ENCODE data around the gene CDKN2D. TPM values are rescaled to one million over a fixed set of nuclear protein-coding genes. Genes with fewer than 3 reads are reported as not detected.
"Not testable (repeated sequence)": the region's sequence is repeated elsewhere in the genome, so short reads cannot be mapped to it uniquely, and the experiment has no call there.

Gene CDKN2D
- total RNA-seq, 1 experiment from 2014 or later, result 2.3 TPM

- H3K4me1 ChIP-seq (ENCODE audit: low read length), result peaks cover 19% of the 10 kb centered on the region
- H3K36me3 ChIP-seq (ENCODE audit: insufficient read depth, low read length), result peaks cover 10% of the 10 kb centered on the region; the same call in 1 of the 2 replicates
- DNase-seq, result peak; percentile 66
- H3K9ac ChIP-seq (ENCODE audit: low read length), result peak overlapping the region; percentile 87
- H3K4me3 ChIP-seq (ENCODE audit: low read length), result peak overlapping the region; percentile 83
- H3K9me3 ChIP-seq (ENCODE audit: low read length), result no peaks in the 10 kb centered on the region
- no peaks in the 10 kb centered on the region for H3K27me3 ChIP-seq (ENCODE audit: low read length)
- H2AFZ ChIP-seq (ENCODE audit: low read length), result peak overlapping the region; percentile 21
- peaks cover 15% of the 10 kb centered on the region for H3K79me2 ChIP-seq (ENCODE audit: low read length)
- no peaks in the 10 kb centered on the region for H4K20me1 ChIP-seq (ENCODE audit: insufficient read depth, low read depth, low read length)
- no peak overlapping the region for H3K27ac ChIP-seq (ENCODE audit: low read length)
- peak overlapping the region; percentile 67 for H3K4me2 ChIP-seq (ENCODE audit: low read depth, low read length, poor library complexity, severe bottlenecking)
- H3K9me2 ChIP-seq (replicated peaks; ENCODE audit: insufficient read depth, low read length), result no peaks in the 10 kb centered on the region
These were observed 24.5 kb downstream of the CDKN2D start for GRCh38 chr19:10544242-10544752.

DNA sequence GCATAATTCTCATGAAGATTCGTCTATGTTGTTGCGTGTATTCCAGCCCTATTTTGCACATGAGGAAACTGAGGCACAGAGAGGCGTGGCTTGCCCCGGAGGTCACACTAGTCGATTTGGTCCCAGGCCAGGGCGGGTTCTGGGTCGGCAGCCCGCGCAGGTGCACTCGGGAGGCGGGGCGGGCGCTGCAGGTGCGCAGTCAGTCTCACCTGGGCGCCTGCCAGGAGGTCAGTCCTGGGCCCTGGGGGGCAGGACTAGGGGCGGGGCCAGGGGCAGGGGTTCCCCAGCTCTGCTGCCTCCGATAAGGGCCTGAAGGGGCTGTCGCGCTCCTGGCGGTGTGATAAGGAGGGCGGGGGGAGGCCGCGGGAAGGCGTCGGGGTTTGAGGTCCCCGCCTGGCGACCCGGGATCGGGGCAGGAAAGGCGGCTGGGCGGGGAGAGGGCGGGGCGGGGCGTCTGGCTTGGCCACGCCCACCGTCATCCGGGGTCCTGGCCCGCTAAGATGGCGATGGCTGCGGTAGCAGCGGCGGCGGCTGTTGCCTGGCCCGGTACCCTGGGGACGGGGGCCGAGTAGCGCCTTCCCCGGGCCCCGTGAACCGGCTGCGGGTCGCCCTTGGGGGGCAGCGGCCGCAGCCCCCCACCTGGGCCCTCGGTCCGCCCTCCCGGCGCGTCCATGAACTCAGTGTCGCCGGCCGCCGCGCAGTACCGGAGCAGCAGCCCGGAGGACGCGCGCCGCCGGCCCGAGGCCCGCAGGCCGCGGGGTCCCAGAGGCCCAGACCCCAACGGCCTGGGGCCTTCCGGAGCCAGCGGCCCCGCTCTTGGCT is 25.1 kb downstream of the CDKN2D start, which contains the start of gene ATG4D:
ATG4D (plus strand) TSS at position 485 of the 822 bp plus-strand sequence; CDS start at position 672, 187 bp downstream.
- H2AFZ ChIP-seq (ENCODE audit: low read length), result peak within 1 kb of the TSS; percentile 21

GRCh38 chr19:10543059-10543419 is 25.7 kb downstream of the CDKN2D start:
- Histone ChIP-seq H3K4me3 (ENCODE audit: low read length) (peak overlapping the region; percentile 83; the same call in 1 of the 2 replicates), H3K27ac (ENCODE audit: low read length) (no peak overlapping the region), H3K79me2 (ENCODE audit: low read length) (peaks cover 15% of the 10 kb centered on the region), H3K27me3 (ENCODE audit: low read length) (no peaks in the 10 kb centered on the region), H3K4me2 (ENCODE audit: low read depth, low read length, poor library complexity, severe bottlenecking) (peak overlapping the region; percentile 67), H4K20me1 (ENCODE audit: insufficient read depth, low read depth, low read length) (no peaks in the 10 kb centered on the region), H3K9me2 (replicated peaks; ENCODE audit: insufficient read depth, low read length) (no peaks in the 10 kb centered on the region), H3K9ac (ENCODE audit: low read length) (peak overlapping the region; percentile 87; the same call in 1 of the 2 replicates), H3K4me1 (ENCODE audit: low read length) (peaks cover 19% of the 10 kb centered on the region), H2AFZ (ENCODE audit: low read length) (no peak overlapping the region), H3K9me3 (ENCODE audit: low read length) (no peaks in the 10 kb centered on the region), H3K36me3 (ENCODE audit: insufficient read depth, low read length) (0 out of 2 replicates have a peak, but pooled peaks cover 3% of the 10 kb centered on the region)
- no peak for DNase-seq

More for the DNA sequence above, 25.1 kb downstream of the CDKN2D start, which contains the start of gene ATG4D:
- H3K9me3 ChIP-seq (ENCODE audit: low read length), result no peaks in the 10 kb centered on the region
- peak within 1 kb of the TSS; percentile 83 for H3K4me3 ChIP-seq (ENCODE audit: low read length)
- H3K4me1 ChIP-seq (ENCODE audit: low read length), result peaks cover 19% of the 10 kb centered on the region
- H3K79me2 ChIP-seq (ENCODE audit: low read length), result peaks cover 15% of the 10 kb centered on the region
- H3K36me3 ChIP-seq (ENCODE audit: insufficient read depth, low read length), result peaks cover 6% of the 10 kb centered on the region; the same call in 1 of the 2 replicates
- no peaks in the 10 kb centered on the region for H3K27me3 ChIP-seq (ENCODE audit: low read length)
- peak; percentile 92 for DNase-seq
- H3K4me2 ChIP-seq (ENCODE audit: low read depth, low read length, poor library complexity, severe bottlenecking), result peak within 1 kb of the TSS; percentile 67
- H4K20me1 ChIP-seq (ENCODE audit: insufficient read depth, low read depth, low read length), result no peaks in the 10 kb centered on the region
- H3K27ac ChIP-seq (ENCODE audit: low read length), result no peak within 1 kb of the TSS
- H3K9me2 ChIP-seq (replicated peaks; ENCODE audit: insufficient read depth, low read length), result no peaks in the 10 kb centered on the region
- H3K9ac ChIP-seq (ENCODE audit: low read length), result peak within 1 kb of the TSS; percentile 87

DNA sequence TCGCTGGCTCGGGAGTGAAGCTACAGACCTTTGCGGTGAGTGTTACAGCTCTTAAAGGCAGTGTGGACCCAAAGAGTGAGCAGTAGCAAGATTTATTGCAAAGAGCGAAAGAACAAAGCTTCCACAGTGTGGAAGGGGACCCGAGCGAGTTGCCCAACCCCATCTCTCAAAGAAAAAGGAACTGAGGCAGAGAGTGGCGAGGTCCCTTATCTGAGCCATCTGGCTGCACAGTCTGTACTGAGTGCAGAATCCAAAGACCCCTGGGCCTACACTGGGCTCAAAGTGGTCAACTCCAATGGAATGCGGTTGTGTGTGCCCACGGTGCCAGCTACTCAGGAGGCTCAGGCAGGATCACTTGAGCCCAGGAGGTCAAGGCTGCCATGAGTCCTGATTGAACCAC is 29.8 kb downstream of the CDKN2D start:
- not testable (repeated sequence) for H3K79me2 ChIP-seq (ENCODE audit: low read length); H3K9me3 ChIP-seq (ENCODE audit: low read length); H3K27me3 ChIP-seq (ENCODE audit: low read length); H3K4me3 ChIP-seq (ENCODE audit: low read length); H3K27ac ChIP-seq (ENCODE audit: low read length); H3K9ac ChIP-seq (ENCODE audit: low read length); H4K20me1 ChIP-seq (ENCODE audit: insufficient read depth, low read depth, low read length); H3K4me2 ChIP-seq (ENCODE audit: low read depth, low read length, poor library complexity, severe bottlenecking); H3K9me2 ChIP-seq (replicated peaks; ENCODE audit: insufficient read depth, low read length); H3K36me3 ChIP-seq (ENCODE audit: insufficient read depth, low read length); H2AFZ ChIP-seq (ENCODE audit: low read length)
- DNase-seq, result peak; percentile 31
- peaks cover 12% of the 10 kb centered on the region for H3K4me1 ChIP-seq (ENCODE audit: low read length)

GRCh38 chr19:10538204-10538983 is 30.4 kb downstream of the CDKN2D start:
- H3K9me2 ChIP-seq (replicated peaks; ENCODE audit: insufficient read depth, low read length), result no peaks in the 10 kb centered on the region
- H3K9me3 ChIP-seq (ENCODE audit: low read length), result no peaks in the 10 kb centered on the region
- no peaks in the 10 kb centered on the region for H3K27me3 ChIP-seq (ENCODE audit: low read length)
- H3K27ac ChIP-seq (ENCODE audit: low read length), result no peak overlapping the region
- no peak overlapping the region for H2AFZ ChIP-seq (ENCODE audit: low read length)
- peak; percentile 36 for DNase-seq
- no peak overlapping the region for H3K4me2 ChIP-seq (ENCODE audit: low read depth, low read length, poor library complexity, severe bottlenecking)
- H3K36me3 ChIP-seq (ENCODE audit: insufficient read depth, low read length), result no peaks in the 10 kb centered on the region
- no peak overlapping the region for H3K9ac ChIP-seq (ENCODE audit: low read length)
- H3K4me3 ChIP-seq (ENCODE audit: low read length), result no peak overlapping the region
- no peaks in the 10 kb centered on the region for H3K79me2 ChIP-seq (ENCODE audit: low read length)
- peaks cover 10% of the 10 kb centered on the region for H3K4me1 ChIP-seq (ENCODE audit: low read length)
- H4K20me1 ChIP-seq (ENCODE audit: insufficient read depth, low read depth, low read length), result no peaks in the 10 kb centered on the region

DNA sequence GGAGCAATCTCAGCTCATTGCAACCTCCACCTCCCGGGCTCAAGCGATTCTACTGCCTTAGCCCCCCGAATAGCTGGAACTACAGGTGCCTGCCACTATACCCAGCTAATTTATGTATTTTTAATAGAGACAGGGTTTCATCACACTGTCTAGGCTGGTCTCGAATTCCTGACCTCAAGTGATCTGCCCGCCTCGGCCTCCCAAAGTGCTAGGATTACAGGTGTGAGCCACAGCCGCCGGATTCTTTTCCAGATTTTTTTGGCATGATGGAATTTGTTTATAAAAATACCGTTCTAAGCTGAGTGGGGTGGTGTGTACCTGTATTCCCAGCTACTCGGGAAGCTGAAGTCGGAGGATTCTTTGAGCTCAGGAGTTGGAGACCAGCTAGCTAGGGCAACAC is 31.1 kb downstream of the CDKN2D start:
- no peaks in the 10 kb centered on the region for H3K9me2 ChIP-seq (replicated peaks; ENCODE audit: insufficient read depth, low read length)
- H3K4me1 ChIP-seq (ENCODE audit: low read length), result peaks cover 3% of the 10 kb centered on the region
- no peaks in the 10 kb centered on the region for H3K79me2 ChIP-seq (ENCODE audit: low read length)
- no peak overlapping the region for H3K4me2 ChIP-seq (ENCODE audit: low read depth, low read length, poor library complexity, severe bottlenecking)
- no peak overlapping the region for H3K9ac ChIP-seq (ENCODE audit: low read length)
- no peaks in the 10 kb centered on the region for H3K27me3 ChIP-seq (ENCODE audit: low read length)
- H3K4me3 ChIP-seq (ENCODE audit: low read length), result no peak overlapping the region
- no peaks in the 10 kb centered on the region for H3K9me3 ChIP-seq (ENCODE audit: low read length)
- H4K20me1 ChIP-seq (ENCODE audit: insufficient read depth, low read depth, low read length), result no peaks in the 10 kb centered on the region
- peak; percentile 26 for DNase-seq
- no peaks in the 10 kb centered on the region for H3K36me3 ChIP-seq (ENCODE audit: insufficient read depth, low read length)
- no peak overlapping the region for H3K27ac ChIP-seq (ENCODE audit: low read length)
- H2AFZ ChIP-seq (ENCODE audit: low read length), result no peak overlapping the region

DNA sequence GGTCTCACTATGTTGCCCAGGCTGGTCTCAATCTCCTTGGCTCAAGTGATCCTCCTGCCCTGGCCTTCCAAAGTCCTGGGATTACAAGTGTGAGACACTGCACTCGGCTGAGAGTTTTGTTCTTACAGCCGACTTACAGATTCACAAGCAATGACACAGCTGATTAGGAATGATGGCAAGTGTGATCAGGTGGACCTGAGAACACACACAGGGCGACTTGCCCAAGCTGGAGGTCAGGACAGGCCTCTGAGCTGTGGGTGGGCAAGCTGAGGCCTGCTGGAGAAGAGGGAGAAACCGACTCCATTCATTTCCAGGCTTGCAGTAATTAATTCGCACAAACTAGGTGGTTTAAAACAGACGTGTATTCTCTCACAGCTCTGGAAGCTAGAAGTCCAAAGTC is 33.2 kb downstream of the CDKN2D start:
- Histone ChIP-seq H3K4me3 (ENCODE audit: low read length) (no peak overlapping the region), H3K27me3 (ENCODE audit: low read length) (no peaks in the 10 kb centered on the region), H2AFZ (ENCODE audit: low read length) (no peak overlapping the region), H3K4me2 (ENCODE audit: low read depth, low read length, poor library complexity, severe bottlenecking) (no peak overlapping the region), H4K20me1 (ENCODE audit: insufficient read depth, low read depth, low read length) (no peaks in the 10 kb centered on the region), H3K27ac (ENCODE audit: low read length) (no peak overlapping the region), H3K9ac (ENCODE audit: low read length) (no peak overlapping the region), H3K79me2 (ENCODE audit: low read length) (no peaks in the 10 kb centered on the region), H3K9me2 (replicated peaks; ENCODE audit: insufficient read depth, low read length) (no peaks in the 10 kb centered on the region), H3K36me3 (ENCODE audit: insufficient read depth, low read length) (no peaks in the 10 kb centered on the region), H3K9me3 (ENCODE audit: low read length) (no peaks in the 10 kb centered on the region), H3K4me1 (ENCODE audit: low read length) (no peaks in the 10 kb centered on the region)
- DNase-seq, result peak; percentile 11
